ENCODE data around the gene CRNN. TPM values are rescaled to one million over a fixed set of nuclear protein-coding genes. Genes with fewer than 3 reads are reported as not detected.

CRNN gene
- total RNA-seq, 1 experiment from 2014 or later, result not detected

DNA sequence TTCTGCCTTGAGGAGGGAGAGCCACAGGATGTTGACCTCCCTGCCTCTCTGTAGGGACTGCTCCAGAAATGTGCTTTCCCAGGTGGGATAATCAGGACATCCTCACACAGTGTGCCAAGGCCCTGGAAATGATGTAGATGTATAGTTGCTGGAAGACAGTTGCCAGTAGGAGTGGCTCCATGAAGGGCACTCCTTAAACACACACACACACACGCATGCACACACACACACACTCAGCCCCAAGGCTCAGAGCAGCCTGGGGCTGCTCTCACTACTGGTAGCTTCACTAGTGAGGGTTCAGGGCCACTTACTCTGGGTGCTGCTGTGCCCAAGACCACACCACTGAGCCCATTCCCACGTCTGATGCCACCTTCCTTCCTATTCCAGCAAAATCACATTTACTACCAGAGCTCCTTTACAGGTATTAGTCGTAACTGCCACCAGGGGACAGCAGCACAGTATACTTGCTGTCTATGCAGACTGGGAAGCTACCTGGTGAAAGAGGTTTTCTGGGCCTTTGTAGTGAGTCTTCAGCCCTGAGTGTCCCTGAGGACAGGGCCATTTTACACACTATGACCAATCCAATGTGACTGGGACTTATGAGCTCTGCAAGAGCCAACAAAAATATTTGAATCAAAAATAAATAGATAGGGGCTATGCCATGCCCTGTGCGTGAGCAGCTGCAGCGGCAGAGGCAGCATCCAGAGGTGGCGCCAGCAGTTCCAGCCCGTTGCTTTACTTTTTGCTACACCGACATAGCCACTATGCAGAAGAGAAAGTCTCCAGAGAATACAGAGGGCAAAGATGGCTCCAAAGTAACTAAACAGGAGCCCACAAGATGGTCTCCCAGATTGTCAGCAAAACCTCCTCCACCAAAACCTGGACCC is 15.0 kb downstream of the CRNN start:
- CTCF ChIA-PET, result no interaction called here
- no peaks in the 10 kb centered on the region for H3K4me1 Mint-ChIP-seq
- ATAC-seq (no peak), DNase-seq (ENCODE audit: low spot score) (no peak)
- H3K27ac Mint-ChIP-seq, result no peak overlapping the region
- H3K27me3 Mint-ChIP-seq (ENCODE audit: low read depth), result no peaks in the 10 kb centered on the region; the same call in none of the 2 replicates
- H3K4me3 Mint-ChIP-seq, result no peak overlapping the region
- H3K36me3 Mint-ChIP-seq, result peaks cover 44% of the 10 kb centered on the region
- peaks cover 65% of the 10 kb centered on the region for H3K9me3 Mint-ChIP-seq
- POLR2A ChIA-PET, result no interaction called here
- TF ChIP-seq RORB (CRISPR knock-in tag; IDR thresholded peaks at IDR 0.05) (no peak), TCF7 (CRISPR knock-in tag; IDR thresholded peaks at IDR 0.05; ENCODE audit: low read depth) (no peak), NFYB (CRISPR knock-in tag; conservative IDR thresholded peaks at IDR 0.05; ENCODE audit: low read depth) (no peak)
- TF ChIP-seq, protein P1, sequence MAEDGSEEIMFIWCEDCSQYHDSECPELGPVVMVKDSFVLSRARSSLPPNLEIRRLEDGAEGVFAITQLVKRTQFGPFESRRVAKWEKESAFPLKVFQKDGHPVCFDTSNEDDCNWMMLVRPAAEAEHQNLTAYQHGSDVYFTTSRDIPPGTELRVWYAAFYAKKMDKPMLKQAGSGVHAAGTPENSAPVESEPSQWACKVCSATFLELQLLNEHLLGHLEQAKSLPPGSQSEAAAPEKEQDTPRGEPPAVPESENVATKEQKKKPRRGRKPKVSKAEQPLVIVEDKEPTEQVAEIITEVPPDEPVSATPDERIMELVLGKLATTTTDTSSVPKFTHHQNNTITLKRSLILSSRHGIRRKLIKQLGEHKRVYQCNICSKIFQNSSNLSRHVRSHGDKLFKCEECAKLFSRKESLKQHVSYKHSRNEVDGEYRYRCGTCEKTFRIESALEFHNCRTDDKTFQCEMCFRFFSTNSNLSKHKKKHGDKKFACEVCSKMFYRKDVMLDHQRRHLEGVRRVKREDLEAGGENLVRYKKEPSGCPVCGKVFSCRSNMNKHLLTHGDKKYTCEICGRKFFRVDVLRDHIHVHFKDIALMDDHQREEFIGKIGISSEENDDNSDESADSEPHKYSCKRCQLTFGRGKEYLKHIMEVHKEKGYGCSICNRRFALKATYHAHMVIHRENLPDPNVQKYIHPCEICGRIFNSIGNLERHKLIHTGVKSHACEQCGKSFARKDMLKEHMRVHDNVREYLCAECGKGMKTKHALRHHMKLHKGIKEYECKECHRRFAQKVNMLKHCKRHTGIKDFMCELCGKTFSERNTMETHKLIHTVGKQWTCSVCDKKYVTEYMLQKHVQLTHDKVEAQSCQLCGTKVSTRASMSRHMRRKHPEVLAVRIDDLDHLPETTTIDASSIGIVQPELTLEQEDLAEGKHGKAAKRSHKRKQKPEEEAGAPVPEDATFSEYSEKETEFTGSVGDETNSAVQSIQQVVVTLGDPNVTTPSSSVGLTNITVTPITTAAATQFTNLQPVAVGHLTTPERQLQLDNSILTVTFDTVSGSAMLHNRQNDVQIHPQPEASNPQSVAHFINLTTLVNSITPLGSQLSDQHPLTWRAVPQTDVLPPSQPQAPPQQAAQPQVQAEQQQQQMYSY (CRISPR knock-in tag; IDR thresholded peaks at IDR 0.05), result no peak
- TF ChIP-seq, protein P2, sequence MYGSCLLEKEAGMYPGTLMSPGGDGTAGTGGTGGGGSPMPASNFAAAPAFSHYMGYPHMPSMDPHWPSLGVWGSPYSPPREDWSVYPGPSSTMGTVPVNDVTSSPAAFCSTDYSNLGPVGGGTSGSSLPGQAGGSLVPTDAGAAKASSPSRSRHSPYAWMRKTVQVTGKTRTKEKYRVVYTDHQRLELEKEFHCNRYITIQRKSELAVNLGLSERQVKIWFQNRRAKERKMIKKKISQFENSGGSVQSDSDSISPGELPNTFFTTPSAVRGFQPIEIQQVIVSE (CRISPR knock-in tag; IDR thresholded peaks at IDR 0.05; ENCODE audit: borderline replicate concordance), result no peak

DNA sequence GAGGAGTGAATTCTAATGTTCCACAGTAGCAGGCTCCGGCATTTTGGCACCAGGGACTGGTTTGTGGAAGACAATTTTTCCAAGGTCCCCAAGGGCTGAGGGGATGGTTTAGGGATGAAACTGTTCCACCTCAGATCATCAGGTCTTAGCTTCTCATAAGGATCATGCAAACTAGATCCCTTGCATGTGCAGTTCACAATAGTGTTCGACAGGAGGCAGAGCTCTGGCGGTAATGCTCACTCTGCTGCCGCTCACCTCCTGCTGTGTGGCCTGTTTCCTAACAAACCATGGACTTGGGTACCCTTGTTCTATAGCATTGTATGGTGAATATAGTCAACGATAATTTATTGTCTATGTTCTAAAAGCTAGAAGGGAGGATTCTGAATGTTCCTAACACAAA is 16.6 kb downstream of the CRNN start:
- Mint-ChIP-seq H3K27ac (no peak overlapping the region), H3K9me3 (peaks cover 74% of the 10 kb centered on the region), H3K27me3 (ENCODE audit: low read depth) (no peaks in the 10 kb centered on the region; the same call in none of the 2 replicates), H3K36me3 (peaks cover 50% of the 10 kb centered on the region), H3K4me1 (no peaks in the 10 kb centered on the region), H3K4me3 (no peak overlapping the region)
- ATAC-seq (no peak), DNase-seq (ENCODE audit: low spot score) (no peak)
- POLR2A ChIA-PET, result no interaction called here
- CTCF ChIA-PET, result no interaction called here
- TF ChIP-seq HMGA2 (CRISPR knock-in tag; IDR thresholded peaks at IDR 0.05) (no peak), EMX1 (CRISPR knock-in tag; IDR thresholded peaks at IDR 0.05) (no peak), TCF7 (CRISPR knock-in tag; IDR thresholded peaks at IDR 0.05; ENCODE audit: low read depth) (no peak), IRF2 (CRISPR knock-in tag; IDR thresholded peaks at IDR 0.05; ENCODE audit: borderline replicate concordance, low read depth) (no peak), ZNF232 (CRISPR knock-in tag; IDR thresholded peaks at IDR 0.05) (no peak), ELF4 (CRISPR knock-in tag; IDR thresholded peaks at IDR 0.05; ENCODE audit: low read depth) (no peak), ZNF121 (CRISPR knock-in tag; IDR thresholded peaks at IDR 0.05) (no peak), RORB (CRISPR knock-in tag; IDR thresholded peaks at IDR 0.05) (no peak), MYBL2 (CRISPR knock-in tag; IDR thresholded peaks at IDR 0.05) (no peak), GABPB1 (CRISPR knock-in tag; IDR thresholded peaks at IDR 0.05) (no peak), ATF1 (CRISPR knock-in tag; IDR thresholded peaks at IDR 0.05) (no peak)
- TF ChIP-seq, protein P3, sequence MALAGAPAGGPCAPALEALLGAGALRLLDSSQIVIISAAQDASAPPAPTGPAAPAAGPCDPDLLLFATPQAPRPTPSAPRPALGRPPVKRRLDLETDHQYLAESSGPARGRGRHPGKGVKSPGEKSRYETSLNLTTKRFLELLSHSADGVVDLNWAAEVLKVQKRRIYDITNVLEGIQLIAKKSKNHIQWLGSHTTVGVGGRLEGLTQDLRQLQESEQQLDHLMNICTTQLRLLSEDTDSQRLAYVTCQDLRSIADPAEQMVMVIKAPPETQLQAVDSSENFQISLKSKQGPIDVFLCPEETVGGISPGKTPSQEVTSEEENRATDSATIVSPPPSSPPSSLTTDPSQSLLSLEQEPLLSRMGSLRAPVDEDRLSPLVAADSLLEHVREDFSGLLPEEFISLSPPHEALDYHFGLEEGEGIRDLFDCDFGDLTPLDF (CRISPR knock-in tag; IDR thresholded peaks at IDR 0.05), result no peak
- TF ChIP-seq, protein P4, sequence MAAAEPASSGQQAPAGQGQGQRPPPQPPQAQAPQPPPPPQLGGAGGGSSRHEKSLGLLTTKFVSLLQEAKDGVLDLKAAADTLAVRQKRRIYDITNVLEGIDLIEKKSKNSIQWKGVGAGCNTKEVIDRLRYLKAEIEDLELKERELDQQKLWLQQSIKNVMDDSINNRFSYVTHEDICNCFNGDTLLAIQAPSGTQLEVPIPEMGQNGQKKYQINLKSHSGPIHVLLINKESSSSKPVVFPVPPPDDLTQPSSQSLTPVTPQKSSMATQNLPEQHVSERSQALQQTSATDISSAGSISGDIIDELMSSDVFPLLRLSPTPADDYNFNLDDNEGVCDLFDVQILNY (CRISPR knock-in tag; IDR thresholded peaks at IDR 0.05), result no peak
- TF ChIP-seq, protein P5, sequence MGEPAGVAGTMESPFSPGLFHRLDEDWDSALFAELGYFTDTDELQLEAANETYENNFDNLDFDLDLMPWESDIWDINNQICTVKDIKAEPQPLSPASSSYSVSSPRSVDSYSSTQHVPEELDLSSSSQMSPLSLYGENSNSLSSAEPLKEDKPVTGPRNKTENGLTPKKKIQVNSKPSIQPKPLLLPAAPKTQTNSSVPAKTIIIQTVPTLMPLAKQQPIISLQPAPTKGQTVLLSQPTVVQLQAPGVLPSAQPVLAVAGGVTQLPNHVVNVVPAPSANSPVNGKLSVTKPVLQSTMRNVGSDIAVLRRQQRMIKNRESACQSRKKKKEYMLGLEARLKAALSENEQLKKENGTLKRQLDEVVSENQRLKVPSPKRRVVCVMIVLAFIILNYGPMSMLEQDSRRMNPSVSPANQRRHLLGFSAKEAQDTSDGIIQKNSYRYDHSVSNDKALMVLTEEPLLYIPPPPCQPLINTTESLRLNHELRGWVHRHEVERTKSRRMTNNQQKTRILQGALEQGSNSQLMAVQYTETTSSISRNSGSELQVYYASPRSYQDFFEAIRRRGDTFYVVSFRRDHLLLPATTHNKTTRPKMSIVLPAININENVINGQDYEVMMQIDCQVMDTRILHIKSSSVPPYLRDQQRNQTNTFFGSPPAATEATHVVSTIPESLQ (CRISPR knock-in tag; IDR thresholded peaks at IDR 0.05), result no peak
- TF ChIP-seq, protein P6, sequence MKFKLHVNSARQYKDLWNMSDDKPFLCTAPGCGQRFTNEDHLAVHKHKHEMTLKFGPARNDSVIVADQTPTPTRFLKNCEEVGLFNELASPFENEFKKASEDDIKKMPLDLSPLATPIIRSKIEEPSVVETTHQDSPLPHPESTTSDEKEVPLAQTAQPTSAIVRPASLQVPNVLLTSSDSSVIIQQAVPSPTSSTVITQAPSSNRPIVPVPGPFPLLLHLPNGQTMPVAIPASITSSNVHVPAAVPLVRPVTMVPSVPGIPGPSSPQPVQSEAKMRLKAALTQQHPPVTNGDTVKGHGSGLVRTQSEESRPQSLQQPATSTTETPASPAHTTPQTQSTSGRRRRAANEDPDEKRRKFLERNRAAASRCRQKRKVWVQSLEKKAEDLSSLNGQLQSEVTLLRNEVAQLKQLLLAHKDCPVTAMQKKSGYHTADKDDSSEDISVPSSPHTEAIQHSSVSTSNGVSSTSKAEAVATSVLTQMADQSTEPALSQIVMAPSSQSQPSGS (CRISPR knock-in tag; IDR thresholded peaks at IDR 0.05; ENCODE audit: borderline replicate concordance, low read depth), result no peak
- TF ChIP-seq, protein P7, sequence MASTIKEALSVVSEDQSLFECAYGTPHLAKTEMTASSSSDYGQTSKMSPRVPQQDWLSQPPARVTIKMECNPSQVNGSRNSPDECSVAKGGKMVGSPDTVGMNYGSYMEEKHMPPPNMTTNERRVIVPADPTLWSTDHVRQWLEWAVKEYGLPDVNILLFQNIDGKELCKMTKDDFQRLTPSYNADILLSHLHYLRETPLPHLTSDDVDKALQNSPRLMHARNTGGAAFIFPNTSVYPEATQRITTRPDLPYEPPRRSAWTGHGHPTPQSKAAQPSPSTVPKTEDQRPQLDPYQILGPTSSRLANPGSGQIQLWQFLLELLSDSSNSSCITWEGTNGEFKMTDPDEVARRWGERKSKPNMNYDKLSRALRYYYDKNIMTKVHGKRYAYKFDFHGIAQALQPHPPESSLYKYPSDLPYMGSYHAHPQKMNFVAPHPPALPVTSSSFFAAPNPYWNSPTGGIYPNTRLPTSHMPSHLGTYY (CRISPR knock-in tag; IDR thresholded peaks at IDR 0.05), result no peak
- TF ChIP-seq, protein P8, sequence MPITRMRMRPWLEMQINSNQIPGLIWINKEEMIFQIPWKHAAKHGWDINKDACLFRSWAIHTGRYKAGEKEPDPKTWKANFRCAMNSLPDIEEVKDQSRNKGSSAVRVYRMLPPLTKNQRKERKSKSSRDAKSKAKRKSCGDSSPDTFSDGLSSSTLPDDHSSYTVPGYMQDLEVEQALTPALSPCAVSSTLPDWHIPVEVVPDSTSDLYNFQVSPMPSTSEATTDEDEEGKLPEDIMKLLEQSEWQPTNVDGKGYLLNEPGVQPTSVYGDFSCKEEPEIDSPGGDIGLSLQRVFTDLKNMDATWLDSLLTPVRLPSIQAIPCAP (CRISPR knock-in tag; IDR thresholded peaks at IDR 0.05), result no peak
